ENCODE data around the gene HADHB. TPM values are rescaled to one million over a fixed set of nuclear protein-coding genes. Genes with fewer than 3 reads are reported as not detected.
A peak's percentile ranks its signal among the peaks of the same experiment; 100 is the strongest.

The HADHB gene
- total and polyA plus RNA-seq, 2 donors (not counting 1 experiment from before 2014, with no cell fraction given): 130 to 151 TPM

DNA sequence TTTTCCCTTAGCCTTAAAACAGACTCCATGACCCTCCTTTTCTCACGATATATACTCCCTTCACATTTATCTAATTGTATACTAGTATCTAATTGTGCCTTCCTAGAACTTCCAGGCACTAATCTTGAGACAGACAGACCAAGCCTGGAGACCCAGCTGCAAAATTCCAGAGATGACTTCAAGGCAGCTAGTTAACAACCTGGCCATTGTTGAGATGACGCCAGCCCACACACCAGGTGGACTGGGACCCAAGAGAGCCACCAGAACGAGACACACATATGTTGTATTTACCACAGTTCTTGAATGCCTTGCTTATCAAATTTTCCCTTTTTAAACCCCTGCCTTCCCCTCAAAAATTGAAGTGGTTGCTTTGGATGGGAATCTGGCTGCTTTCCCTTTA lies 52.3 kb downstream of the HADHB start:
- Histone ChIP-seq H3K36me3 (ENCODE audit: control insufficient read depth, insufficient read depth, low read length) (no peaks in the 10 kb centered on the region), H3K79me2 (ENCODE audit: control insufficient read depth, insufficient read depth, low read length) (no peaks in the 10 kb centered on the region), H3K9me3 (ENCODE audit: control insufficient read depth, insufficient read depth, low read depth, low read length) (no peaks in the 10 kb centered on the region), H2AFZ (ENCODE audit: low read length) (no peak overlapping the region), H3K4me3 (replicated peaks in 1 of 4; ENCODE audit: control extremely low read depth in 1 of 4, insufficient read depth in 1 of 4, low read depth in 3 of 4, low read length in 4 of 4) (no peak overlapping the region), H3K27me3 (ENCODE audit: control insufficient read depth, insufficient read depth, low read length) (no peaks in the 10 kb centered on the region), H4K20me1 (ENCODE audit: control insufficient read depth, extremely low read depth, insufficient read depth, low read length) (no peaks in the 10 kb centered on the region), H3K9ac (ENCODE audit: insufficient read depth, low read length) (no peak overlapping the region), H3K4me2 (ENCODE audit: extremely low read depth, insufficient read depth, low read length) (no peak overlapping the region), H3K4me1 (ENCODE audit: control insufficient read depth, extremely low read depth, insufficient read depth, low read length) (peaks cover 7% of the 10 kb centered on the region), H3K27ac (ENCODE audit: insufficient read depth, low read length) (no peak overlapping the region)
- TF ChIP-seq, protein P1, sequence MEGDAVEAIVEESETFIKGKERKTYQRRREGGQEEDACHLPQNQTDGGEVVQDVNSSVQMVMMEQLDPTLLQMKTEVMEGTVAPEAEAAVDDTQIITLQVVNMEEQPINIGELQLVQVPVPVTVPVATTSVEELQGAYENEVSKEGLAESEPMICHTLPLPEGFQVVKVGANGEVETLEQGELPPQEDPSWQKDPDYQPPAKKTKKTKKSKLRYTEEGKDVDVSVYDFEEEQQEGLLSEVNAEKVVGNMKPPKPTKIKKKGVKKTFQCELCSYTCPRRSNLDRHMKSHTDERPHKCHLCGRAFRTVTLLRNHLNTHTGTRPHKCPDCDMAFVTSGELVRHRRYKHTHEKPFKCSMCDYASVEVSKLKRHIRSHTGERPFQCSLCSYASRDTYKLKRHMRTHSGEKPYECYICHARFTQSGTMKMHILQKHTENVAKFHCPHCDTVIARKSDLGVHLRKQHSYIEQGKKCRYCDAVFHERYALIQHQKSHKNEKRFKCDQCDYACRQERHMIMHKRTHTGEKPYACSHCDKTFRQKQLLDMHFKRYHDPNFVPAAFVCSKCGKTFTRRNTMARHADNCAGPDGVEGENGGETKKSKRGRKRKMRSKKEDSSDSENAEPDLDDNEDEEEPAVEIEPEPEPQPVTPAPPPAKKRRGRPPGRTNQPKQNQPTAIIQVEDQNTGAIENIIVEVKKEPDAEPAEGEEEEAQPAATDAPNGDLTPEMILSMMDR (conservative IDR thresholded peaks at IDR 0.05 in 1 of 2, IDR thresholded peaks at IDR 0.05 in 1 of 2; ENCODE audit: low read depth in 1 of 2, low read length in 2 of 2): no peak
- TF ChIP-seq EZH2 (IDR thresholded peaks at IDR 0.05; ENCODE audit: low read length, missing control alignments): no peak
- DNase-seq (ENCODE audit: low read depth in 2 of 2): no peak

GRCh38 chr2:26298286-26298637 lies 53.5 kb downstream of the HADHB start:
- Histone ChIP-seq H3K79me2 (ENCODE audit: control insufficient read depth, insufficient read depth, low read length) (no peaks in the 10 kb centered on the region), H4K20me1 (ENCODE audit: control insufficient read depth, extremely low read depth, insufficient read depth, low read length) (no peaks in the 10 kb centered on the region), H3K9me3 (ENCODE audit: control insufficient read depth, insufficient read depth, low read depth, low read length) (no peaks in the 10 kb centered on the region), H3K4me1 (ENCODE audit: control insufficient read depth, extremely low read depth, insufficient read depth, low read length) (peaks cover 5% of the 10 kb centered on the region), H3K27me3 (ENCODE audit: control insufficient read depth, insufficient read depth, low read length) (no peaks in the 10 kb centered on the region), H2AFZ (ENCODE audit: low read length) (peak overlapping the region; percentile 90), H3K4me2 (ENCODE audit: extremely low read depth, insufficient read depth, low read length) (peak overlapping the region; percentile 94), H3K36me3 (ENCODE audit: control insufficient read depth, insufficient read depth, low read length) (no peaks in the 10 kb centered on the region), H3K4me3 (replicated peaks in 1 of 4; ENCODE audit: control extremely low read depth in 1 of 4, insufficient read depth in 1 of 4, low read depth in 3 of 4, low read length in 4 of 4) (peak overlapping the region in 3 of 4 experiments; percentile 25 to 63 (median 39)), H3K27ac (ENCODE audit: insufficient read depth, low read length) (peak overlapping the region; percentile 67), H3K9ac (ENCODE audit: insufficient read depth, low read length) (no peak overlapping the region)
- TF ChIP-seq, protein P1 (conservative IDR thresholded peaks at IDR 0.05 in 1 of 2, IDR thresholded peaks at IDR 0.05 in 1 of 2; ENCODE audit: low read depth in 1 of 2, low read length in 2 of 2): no peak
- TF ChIP-seq EZH2 (IDR thresholded peaks at IDR 0.05; ENCODE audit: low read length, missing control alignments): no peak
- no peak for DNase-seq (ENCODE audit: low read depth in 2 of 2)

DNA sequence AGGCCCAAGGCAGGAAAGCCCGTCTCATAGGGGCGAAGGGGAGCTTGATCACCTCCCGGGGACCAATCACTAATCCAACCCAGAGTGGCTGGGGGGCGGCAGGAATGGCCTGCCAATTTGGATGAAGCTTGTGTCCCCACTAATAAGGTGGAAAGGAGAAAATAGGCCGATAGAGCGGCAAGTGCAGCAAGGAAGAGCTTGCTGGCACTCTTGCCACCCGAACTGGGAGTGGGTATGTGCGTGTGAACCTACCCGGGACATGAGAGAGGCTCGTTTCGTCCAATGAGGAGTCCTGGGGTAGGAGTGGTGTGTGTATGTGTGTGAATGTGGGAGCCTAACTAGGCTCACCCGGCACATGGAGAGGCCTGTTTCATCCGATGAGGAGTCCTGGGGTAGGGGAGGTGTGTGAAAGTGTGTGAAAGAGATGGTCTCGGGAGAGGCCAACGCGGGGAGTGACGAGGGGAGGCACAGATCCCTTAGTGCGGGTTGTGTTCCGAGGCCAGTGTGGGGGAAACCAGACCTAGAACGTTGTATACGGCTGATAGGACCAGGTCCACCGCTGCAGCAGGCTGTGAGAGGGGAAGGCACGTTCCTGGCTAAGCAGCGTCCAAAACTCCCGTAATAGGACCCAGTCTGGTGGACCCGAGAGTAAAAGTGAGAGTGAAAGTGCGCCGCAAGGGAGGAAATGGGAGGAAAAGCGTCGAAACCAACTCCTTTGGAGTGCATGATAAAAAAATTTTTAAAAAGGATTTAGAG lies 54.1 kb downstream of the HADHB start:
- TF ChIP-seq, protein P1 (conservative IDR thresholded peaks at IDR 0.05 in 1 of 2, IDR thresholded peaks at IDR 0.05 in 1 of 2; ENCODE audit: low read depth in 1 of 2, low read length in 2 of 2): no peak
- no peak for TF ChIP-seq EZH2 (IDR thresholded peaks at IDR 0.05; ENCODE audit: low read length, missing control alignments)
- DNase-seq (ENCODE audit: low read depth in 2 of 2): peak; percentile 53 to 62
- Histone ChIP-seq H3K4me3 (replicated peaks in 1 of 4; ENCODE audit: control extremely low read depth in 1 of 4, insufficient read depth in 1 of 4, low read depth in 3 of 4, low read length in 4 of 4) (peak overlapping the region; percentile 39 to 67 (median 54)), H3K27me3 (ENCODE audit: control insufficient read depth, insufficient read depth, low read length) (no peaks in the 10 kb centered on the region), H3K4me1 (ENCODE audit: control insufficient read depth, extremely low read depth, insufficient read depth, low read length) (peaks cover 5% of the 10 kb centered on the region), H3K27ac (ENCODE audit: insufficient read depth, low read length) (peak overlapping the region; percentile 67), H3K4me2 (ENCODE audit: extremely low read depth, insufficient read depth, low read length) (peak overlapping the region; percentile 94), H3K9me3 (ENCODE audit: control insufficient read depth, insufficient read depth, low read depth, low read length) (no peaks in the 10 kb centered on the region), H3K9ac (ENCODE audit: insufficient read depth, low read length) (peak overlapping the region; percentile 48), H4K20me1 (ENCODE audit: control insufficient read depth, extremely low read depth, insufficient read depth, low read length) (no peaks in the 10 kb centered on the region), H2AFZ (ENCODE audit: low read length) (peak overlapping the region; percentile 90), H3K36me3 (ENCODE audit: control insufficient read depth, insufficient read depth, low read length) (no peaks in the 10 kb centered on the region), H3K79me2 (ENCODE audit: control insufficient read depth, insufficient read depth, low read length) (no peaks in the 10 kb centered on the region)

All from fibroblast of lung (primary cell).